Measurements from ENCODE around the gene ASTN2.

The ASTN2 gene

GRCh38 chr9:117300371-117301110 is 114.3 kb downstream of the ASTN2 start:
- no peak for DNase-seq

DNA sequence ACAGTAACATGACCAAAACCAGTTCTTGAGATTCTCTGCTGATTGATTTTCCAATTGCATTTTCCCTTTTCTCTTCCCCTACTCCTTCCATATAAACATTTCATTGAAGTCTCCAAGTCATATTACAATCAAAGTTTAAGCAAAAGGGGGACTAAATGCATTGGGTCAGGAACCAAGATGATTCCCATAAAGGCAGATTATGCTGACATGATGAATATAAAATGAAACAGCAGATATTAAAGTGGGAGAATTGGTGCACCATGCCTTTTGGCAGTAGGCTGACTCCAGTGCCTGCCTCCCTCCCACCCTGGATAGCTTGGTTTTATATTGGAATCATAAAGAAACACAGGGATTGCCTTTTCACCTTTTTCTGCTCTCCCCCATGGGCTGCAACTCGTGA is 118.4 kb downstream of the ASTN2 start:
- no peak for DNase-seq

- DNase-seq, result no peak
Measured at GRCh38 chr9:117293206-117294114, 121.4 kb downstream of the ASTN2 start.

- no peak for DNase-seq
Measured at GRCh38 chr9:117290856-117291622, 123.8 kb downstream of the ASTN2 start.

GRCh38 chr9:117290306-117290840 is 124.5 kb downstream of the ASTN2 start:
- DNase-seq, result no peak

DNA sequence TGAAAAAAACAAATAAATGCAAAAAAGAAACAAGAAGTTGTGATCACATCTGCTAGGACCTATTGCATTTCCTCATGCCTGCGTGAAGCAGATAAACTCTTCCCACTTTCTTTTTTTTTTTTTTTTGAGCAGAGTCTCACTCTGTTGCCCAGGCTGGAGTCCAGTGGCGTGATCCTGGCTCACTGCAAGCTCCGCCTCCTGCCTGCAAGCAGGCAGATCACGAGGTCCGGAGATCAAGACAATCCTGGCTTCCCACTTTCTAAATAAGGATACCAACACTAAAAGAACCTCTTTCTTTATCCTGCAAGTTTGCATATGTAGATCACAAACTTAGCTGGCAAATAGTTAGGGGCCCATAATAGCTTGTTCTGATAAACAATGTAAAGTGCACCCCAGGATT is 128.6 kb downstream of the ASTN2 start:
- no peak for DNase-seq

DNA sequence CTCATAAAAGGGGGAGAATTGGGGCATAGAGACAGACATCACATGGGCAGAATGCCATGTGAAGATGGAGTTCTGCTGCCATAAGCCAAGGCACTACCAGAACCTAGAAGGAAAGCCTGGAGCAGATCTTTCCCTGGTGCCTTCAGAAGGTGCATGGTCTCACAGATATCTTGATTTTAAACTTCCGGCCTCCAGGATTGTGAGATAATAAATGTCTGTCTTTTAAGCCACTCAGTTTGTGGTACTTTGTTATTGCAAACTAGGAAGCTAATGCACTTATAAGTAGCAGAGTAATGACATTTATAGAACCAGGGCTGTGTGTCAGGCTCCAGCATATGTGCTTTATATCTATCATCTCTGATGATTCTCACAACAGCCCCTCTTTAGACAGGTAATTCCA is 130.4 kb downstream of the ASTN2 start:
- no peak for DNase-seq

DNA sequence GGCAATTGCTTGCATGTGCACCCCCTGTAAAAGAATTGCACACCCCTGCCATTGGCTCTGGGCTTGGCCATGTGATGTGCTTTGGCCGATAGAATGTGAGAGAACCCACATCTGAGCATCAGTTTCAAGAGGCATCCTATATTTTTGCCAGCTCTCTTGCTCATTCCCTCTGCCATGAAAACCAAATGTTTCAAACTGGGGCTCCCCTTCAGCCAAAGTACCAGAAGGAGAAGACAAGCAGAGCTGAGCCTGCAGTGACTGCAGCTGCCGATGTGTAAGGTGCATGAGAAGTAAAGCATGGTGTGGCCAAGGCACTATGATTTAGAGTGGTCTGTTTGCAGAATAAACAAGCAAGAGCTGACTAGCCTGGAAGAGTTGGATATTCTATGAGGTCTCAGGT is 132.3 kb downstream of the ASTN2 start:
- no peak for DNase-seq

- DNase-seq, result no peak
Measured at GRCh38 chr9:117278471-117279035, 136.3 kb downstream of the ASTN2 start.

- no peak for DNase-seq
Measured at GRCh38 chr9:117278020-117278419, 136.8 kb downstream of the ASTN2 start.

DNA sequence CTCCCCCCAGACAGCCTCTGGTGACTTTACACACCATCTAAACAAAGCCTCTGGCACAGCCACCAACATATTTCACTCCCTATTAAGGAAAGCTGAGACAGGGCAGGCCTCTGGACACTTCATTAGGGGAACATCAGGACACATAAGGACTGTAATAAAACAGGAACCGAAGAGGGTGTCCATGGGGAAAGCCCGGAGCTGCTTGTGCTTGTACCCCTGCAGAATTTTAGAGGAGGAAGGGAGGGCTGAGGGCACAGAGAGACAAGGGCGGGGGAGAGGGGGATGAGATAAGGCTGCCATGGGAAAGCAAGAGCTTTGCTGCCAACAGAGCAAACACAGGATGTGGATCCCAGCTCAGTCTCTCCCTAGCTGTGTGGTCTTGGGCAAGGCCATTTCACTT is 138.4 kb downstream of the ASTN2 start:
- DNase-seq, result no peak

DNA sequence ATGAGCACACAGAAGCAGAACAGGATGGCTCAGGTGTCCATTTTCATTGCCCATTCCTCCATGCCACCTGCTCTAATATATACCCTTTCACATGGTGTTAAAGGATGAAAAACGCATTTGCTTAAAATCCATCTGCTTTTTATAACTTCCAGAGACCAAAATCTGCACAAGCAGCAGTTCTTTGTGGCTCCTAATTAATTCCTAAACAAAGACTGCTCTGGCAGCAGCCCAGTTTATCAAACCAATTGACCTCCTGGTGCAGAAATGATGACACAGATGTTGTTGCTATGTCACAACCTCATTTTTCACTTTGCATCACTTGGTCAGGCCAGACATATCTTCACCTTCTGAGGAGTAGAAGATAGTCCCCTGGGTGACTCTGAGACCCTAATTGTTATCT is 141.2 kb downstream of the ASTN2 start:
- no peak for DNase-seq

DNA sequence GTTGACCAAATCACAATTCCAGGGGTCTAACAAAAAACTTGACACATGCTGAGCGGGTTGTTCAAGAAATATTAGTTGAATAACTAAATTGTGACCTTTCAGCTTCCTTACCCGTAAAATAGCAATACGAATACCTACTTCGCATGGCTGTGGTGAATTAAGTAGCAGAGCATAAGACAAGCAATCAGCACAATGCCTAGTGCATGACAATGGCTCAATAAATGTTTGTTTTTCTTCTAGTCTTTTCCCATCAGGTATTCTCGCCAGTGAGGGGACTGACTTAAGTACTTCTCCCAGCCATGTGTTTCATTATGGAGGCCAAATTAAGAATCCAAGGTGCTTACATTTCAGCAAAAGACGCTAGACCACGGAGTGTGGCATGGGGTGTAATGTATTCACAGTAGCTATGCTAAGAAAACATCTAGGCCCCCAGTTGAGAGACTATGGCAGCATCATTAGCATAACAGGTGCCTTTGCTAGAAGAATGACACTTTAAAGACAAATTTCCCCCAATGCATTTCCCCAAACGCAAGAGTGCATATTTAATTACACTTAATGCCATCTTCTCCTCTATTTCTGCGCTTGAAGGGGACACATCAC is 145.9 kb downstream of the ASTN2 start:
- no peak for DNase-seq

DNA sequence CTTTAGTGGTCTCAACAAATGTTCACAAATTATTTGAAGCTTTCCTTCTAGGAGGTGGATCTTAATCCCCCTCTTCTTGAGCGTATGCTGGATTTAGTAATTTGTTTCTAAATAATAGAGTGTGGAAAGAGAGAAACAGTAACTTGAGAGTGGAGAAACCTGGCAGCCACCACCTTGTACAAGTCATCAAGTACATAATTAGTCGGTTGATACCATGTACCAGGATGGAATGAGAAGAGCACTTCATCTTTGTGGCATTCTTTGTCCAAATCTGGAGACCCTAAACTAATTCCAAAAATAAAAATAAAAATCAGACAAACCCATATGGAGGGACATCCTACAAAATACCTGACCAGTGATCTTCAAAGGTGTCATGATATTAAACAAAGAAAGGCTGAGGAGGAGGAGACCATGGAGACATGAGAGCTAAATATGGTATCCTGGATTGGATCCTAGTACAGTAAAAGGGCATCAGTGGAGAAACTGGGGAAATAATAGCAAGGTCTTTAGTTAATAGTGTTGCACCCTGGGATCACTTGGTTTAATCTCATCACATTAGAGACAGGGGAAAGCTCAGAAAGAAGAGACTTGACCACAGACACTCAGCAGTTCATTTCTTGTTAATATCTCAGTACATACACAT is 147.9 kb downstream of the ASTN2 start:
- DNase-seq, result no peak

DNA sequence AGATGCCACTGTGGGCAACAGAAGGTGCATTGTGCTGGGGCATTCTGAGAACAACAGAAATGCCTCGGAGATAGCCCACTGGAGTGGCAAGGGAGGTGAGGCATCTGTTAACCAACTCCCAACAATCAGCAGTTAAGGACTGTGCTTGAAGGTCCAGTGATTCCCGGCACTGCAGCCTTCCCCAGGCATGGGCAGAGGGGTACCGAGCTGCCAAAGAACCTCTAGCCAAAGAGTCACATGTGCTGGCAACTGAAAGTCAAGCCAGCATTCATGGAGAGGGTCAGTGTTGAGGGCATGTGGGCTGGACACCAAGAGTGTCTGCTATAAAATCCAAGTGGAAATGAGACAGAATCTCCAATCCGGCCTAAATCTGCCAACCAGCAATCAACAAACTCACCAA is 149.6 kb downstream of the ASTN2 start:
- DNase-seq, result no peak

DNA sequence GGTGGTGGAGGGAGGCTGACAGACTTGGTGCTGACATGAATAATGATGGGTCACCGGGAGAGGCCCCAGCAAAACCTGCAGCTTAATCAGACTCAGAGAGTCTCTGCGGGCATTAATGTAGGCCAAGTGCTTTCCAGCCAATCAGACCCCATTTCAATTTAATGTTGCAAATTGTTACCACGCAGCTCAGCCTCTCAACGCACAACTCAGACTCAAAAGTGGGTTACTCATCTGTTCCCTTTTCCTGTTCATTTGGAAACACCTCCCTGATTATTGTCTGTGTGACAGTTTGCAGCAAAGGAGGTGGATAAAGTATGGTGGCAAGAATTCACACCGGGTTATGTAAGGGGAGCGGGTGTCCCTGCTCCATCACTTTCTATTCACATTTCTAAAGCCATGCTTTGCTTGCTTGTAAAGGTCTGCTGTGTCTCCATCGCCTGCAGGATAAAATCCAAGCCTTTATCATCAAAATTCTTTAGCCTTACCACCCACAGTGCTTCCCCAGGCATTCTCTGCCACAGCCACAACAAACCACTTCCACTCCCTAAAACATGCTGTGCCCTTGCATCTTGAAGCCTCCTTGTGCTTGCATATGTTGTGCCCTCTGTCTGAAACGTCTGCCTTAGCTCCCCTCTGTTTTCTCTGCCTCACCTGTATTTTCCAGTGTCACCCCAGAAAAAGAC is 156.5 kb downstream of the ASTN2 start:
- DNase-seq, result no peak

DNA sequence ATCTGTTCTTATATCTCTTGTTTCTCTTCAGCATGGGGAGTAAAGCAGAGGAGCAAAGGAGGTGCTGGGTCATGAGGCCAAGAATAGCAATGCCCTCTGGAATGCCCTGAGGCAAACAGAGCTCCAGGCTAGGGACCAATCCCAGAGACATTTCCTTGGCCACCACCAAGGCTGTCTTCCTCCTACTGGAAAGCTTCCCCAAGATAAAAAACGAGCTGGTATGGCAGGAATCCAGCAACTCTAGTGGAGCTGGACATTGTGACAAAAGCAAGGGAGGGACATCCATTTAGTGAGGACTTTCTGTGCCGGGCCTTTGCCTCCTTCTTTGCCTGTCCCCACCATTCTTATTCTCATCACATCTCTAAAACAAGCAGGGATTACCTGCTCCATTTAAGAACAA is 161.6 kb downstream of the ASTN2 start:
- DNase-seq, result no peak

- DNase-seq, result no peak
Measured at GRCh38 chr9:117250610-117251215, 164.1 kb downstream of the ASTN2 start.

- no peak for DNase-seq
Measured at GRCh38 chr9:117249799-117250198, 165.1 kb downstream of the ASTN2 start.

DNA sequence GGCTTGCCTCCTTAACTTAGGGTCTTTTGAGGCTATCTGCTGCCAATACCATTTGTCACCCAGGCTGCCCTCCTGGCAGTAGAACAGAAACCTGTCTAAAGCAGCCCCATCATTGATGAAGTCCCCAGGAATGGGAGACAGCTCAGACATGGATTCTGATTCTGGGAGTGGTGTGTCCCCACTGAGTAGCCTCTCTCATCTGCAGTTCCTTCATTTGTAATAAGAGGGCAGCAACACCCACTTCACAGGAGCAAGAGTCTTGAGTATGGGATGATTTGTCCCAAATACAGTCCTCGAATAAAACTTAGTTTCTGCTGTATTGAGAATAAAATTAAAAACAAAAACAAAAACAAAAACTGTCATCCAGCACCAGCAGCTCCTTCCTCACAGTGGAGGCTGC is 167.6 kb downstream of the ASTN2 start:
- DNase-seq, result no peak
